SU-DHL-6 (cell line): ENCODE data around the gene FAM107B.

Source experiments
- EZH2phosphoT487 ChIP-seq: fragments of 200-600 bp; sonication (generic), shearing (Covaris generic); conservative IDR thresholded peaks from 2 replicates; pipeline ENCODE4 v1.6.1; 2018; ENCODE audit warnings: mild to moderate bottlenecking, antibody characterized with exemption, low read length, moderate library complexity, mixed read lengths
- TF ChIP-seq, protein P1 (sequence below): fragments of 200-600 bp; sonication (generic); IDR thresholded peaks from one replicate; pipeline ENCODE4 v1.5.1; 2017; ENCODE audit warnings: antibody characterized with exemption, mild to moderate bottlenecking, low read length, moderate library complexity; ENCODE audit not compliant: insufficient read depth, poor library complexity, severe bottlenecking

DNA sequence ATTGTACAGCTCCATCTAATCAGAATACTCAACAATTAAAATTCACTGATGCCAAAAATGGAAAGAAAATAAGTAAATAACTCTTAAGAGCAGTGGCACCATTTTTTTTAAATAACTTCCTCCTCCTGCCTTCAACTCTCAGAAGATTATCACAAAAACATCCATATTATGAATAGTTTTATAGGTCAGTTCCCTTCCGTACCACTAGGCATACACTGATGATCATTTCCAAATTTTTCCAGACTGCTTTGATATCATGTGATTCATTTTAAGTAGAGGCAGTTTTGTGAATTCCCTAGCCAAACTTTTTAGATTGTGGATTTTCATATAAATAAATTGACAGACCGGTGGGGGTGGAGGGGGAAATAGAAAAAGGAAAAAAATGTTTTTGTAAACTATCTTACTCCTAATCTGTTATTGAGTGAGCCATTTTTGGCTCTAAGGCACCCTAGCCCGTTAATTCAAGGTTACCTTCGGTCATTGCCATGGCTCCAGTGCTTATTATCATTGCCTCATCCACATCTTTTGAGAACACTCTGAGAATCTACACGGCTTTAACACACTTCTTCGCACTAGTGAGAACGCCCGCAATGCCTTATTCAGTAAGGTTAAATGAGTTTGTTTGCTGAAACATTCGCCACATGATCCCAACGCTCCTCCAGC, 1.0 kb downstream of the FAM107B start:
- TF ChIP-seq, protein P1, sequence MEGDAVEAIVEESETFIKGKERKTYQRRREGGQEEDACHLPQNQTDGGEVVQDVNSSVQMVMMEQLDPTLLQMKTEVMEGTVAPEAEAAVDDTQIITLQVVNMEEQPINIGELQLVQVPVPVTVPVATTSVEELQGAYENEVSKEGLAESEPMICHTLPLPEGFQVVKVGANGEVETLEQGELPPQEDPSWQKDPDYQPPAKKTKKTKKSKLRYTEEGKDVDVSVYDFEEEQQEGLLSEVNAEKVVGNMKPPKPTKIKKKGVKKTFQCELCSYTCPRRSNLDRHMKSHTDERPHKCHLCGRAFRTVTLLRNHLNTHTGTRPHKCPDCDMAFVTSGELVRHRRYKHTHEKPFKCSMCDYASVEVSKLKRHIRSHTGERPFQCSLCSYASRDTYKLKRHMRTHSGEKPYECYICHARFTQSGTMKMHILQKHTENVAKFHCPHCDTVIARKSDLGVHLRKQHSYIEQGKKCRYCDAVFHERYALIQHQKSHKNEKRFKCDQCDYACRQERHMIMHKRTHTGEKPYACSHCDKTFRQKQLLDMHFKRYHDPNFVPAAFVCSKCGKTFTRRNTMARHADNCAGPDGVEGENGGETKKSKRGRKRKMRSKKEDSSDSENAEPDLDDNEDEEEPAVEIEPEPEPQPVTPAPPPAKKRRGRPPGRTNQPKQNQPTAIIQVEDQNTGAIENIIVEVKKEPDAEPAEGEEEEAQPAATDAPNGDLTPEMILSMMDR, result no peak
- TF ChIP-seq EZH2phosphoT487, result no peak
